Coronary artery (tissue), 2 donors: ENCODE data around the gene CRYGS.
"Not testable (repeated sequence)": the region's sequence is repeated elsewhere in the genome, so short reads cannot be mapped to it uniquely, and the experiment has no call there.

Experiments
- DNase-seq: peaks from one replicate; pipeline ENCODE4 v3.0.0-alpha.2; 2017; ENCODE audit warnings: low spot score
- H3K27ac ChIP-seq, 2 donors: fragments of 200-600 bp; sonication (generic); one replicate each; pipeline ENCODE4 v1.5.1; 2016 to 2019
- H3K4me3 ChIP-seq: fragments of 200-600 bp; sonication (generic); 2 replicates; pipeline ENCODE4 v1.5.1; 2016; ENCODE audit warnings: mild to moderate bottlenecking, moderate library complexity
- TF ChIP-seq, protein P1 (sequence below): fragments of 200-600 bp; sonication (generic); IDR thresholded peaks from one replicate; pipeline ENCODE4 v1.5.1; 2019; ENCODE audit warnings: antibody characterized with exemption

CRYGS gene

DNA sequence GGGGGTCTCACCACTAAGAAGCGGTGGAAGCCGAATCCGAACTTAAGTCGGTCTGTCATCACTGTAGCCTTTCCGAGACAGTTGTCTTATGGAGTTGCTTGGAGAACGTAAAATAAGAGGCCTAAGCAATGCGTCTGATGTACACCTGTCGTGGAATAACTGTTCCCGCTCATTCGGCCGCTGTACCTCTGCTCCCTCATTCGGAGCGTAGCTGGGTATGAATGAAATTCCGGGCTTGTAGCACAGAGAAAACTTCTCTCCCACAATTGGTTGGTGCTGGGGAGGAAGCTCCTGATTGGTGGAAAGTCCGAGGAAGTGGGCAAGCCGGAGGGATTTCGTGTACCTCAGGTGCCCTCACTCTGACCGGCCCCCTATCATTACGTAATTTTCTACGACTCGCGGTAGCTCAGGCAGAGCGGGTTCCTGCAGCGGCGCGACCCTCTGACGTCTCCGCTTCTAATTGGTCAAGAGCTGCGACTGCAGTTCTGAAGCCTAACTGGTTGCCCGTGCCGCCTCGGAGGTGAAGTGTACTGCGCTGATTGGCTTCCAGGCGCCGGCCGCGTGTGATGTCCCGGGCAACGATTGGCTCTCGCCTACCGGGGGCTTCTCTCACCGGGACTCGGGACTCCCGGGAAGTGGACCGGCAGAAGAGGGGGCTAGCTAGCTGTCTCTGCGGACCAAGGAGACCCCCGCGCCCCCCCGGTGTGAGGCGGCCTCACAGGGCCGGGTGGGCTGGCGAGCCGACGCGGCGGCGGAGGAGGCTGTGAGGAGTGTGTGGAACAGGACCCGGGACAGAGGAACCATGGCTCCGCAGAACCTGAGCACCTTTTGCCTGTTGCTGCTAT lies 26.1 kb upstream of the CRYGS start, which contains the start of gene DNAJB11:
DNAJB11 (plus strand) TSS at position 625 of the 845 bp plus-strand sequence; CDS start at position 803, 178 bp downstream.
- TF ChIP-seq, protein P1, sequence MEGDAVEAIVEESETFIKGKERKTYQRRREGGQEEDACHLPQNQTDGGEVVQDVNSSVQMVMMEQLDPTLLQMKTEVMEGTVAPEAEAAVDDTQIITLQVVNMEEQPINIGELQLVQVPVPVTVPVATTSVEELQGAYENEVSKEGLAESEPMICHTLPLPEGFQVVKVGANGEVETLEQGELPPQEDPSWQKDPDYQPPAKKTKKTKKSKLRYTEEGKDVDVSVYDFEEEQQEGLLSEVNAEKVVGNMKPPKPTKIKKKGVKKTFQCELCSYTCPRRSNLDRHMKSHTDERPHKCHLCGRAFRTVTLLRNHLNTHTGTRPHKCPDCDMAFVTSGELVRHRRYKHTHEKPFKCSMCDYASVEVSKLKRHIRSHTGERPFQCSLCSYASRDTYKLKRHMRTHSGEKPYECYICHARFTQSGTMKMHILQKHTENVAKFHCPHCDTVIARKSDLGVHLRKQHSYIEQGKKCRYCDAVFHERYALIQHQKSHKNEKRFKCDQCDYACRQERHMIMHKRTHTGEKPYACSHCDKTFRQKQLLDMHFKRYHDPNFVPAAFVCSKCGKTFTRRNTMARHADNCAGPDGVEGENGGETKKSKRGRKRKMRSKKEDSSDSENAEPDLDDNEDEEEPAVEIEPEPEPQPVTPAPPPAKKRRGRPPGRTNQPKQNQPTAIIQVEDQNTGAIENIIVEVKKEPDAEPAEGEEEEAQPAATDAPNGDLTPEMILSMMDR: no peak
- DNase-seq: peak; percentile 100
- H3K4me3 ChIP-seq: peak within 1 kb of the TSS; percentile 81
- peak within 1 kb of the TSS; percentile 89 for H3K27ac ChIP-seq

DNA sequence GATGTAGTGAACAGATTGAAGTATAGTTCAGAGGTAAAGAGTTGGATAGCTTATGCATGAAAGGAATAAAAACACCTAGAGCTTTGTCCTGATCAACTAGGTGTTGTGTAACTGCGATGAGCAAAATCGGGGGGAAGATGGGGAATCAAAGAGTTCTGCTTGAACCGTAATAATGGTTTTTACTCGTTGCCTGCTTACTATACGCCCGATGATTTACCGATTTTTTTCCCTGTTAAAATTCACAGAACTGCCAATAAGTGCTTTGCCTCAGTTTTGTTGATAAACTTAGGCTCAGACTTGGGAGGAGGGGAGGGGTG lies 25.6 kb upstream of the CRYGS start:
- H3K4me3 ChIP-seq: peak overlapping the region; percentile 69
- TF ChIP-seq, protein P1: no peak
- H3K27ac ChIP-seq: peak overlapping the region; percentile 35 to 44
- no peak for DNase-seq

DNA sequence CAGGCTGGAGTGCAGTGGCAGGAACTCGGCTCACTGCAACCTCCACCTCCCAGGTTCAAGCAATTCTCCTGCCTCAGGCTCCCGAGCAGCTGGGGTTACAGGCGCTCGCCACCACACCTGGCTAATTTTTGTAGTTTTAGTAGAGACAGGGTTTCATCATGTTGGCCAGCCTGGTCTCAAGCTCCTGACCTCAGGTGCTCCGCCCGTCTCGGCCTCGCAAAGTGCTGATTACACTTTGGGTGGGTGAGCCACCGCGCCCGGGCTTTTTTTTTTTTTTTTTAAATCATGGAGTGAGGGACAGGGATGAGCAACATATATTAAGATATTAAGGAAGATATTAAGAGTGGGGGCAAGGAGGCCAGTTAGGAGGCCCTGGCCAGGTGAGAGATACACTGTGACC lies 25.2 kb upstream of the CRYGS start:
- H3K4me3 ChIP-seq, DNase-seq, H3K27ac ChIP-seq: not testable (repeated sequence)

DNA sequence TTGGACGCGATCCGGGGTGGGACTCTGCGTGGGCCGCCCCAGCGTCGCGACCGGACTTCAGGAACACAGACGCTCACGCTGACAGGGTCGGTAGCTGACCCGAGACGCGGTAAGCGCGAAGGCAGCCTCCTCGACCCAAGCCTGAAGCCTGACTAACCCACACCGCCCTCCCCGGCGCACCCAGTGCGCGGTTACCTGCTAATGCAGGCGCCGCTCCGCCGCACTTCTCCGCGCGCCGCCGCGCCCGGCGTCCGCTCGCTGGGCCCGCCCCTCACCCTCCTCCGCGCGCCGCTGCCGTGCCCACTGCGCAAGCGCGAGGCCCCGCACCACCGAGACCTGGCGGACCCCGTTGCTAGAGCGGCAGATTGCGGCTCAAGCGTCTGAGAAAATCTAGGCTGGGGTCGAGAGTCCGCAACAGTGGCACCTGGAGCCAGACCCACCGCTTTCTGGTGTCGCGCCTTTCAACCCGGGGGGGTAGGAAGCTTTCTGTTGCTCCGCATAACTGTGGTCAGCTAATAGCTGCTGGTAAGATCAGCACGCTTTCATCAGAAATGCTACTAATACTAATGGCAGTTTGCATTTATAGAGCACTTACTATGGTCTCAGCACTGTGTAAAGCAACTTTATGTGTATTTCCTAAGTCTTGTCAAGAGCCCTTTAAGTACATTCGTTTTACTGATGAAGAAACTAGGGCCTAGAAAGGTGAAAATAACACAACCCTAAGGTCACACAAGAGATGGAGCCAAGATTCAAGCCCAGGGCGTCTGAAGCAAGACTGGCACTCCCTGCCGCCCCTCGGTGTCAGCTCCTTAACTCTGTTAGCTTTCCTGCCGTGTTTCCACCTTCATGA lies 23.1 kb upstream of the CRYGS start, which contains the start of gene TBCCD1:
TBCCD1 (minus strand) TSS at position 268 of the 850 bp plus-strand sequence. CDS start 3,010 bp downstream, outside the sequence.
- TF ChIP-seq, protein P1: no peak

DNA sequence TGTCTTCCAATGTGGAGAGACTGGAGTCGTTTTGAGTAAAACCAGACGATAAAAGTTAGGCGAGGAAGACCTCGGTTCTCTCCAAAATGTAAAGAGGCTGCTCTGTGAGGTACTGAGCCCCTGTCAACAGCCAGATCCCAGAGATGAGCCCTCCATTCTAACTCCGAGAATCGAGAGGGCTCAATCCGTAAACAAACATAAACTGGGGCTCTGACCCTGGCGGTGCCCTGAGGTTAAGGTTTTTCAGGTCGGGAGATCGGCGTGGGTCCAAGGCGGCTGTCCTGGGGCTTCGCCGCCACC lies 22.5 kb upstream of the CRYGS start:
- no peak for DNase-seq
- TF ChIP-seq, protein P1: no peak

More for the DNA sequence above, 23.1 kb upstream of the CRYGS start, which contains the start of gene TBCCD1:
- peak; percentile 93 for DNase-seq
- Histone ChIP-seq H3K27ac (peak within 1 kb of the TSS; percentile 73 to 91), H3K4me3 (peak within 1 kb of the TSS; percentile 96)

DNA sequence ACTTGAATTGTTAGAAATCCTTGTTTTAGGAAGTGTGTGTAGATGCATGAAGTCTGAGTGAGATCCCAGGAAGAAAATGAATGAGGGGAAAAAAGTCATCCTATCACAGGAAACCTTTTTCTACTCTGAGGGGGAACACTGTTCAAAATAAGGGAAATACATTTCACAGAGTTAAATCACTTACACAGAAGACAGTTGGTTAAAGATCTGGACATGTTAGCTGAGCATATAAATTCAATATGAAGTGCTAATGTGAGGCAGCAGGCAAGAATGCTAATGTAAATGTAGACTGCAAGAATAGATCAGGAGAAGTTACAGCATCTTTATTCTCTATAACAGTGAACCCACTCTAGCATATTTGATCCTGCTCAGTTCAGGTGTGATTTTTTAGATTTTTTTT lies 20.4 kb upstream of the CRYGS start:
- DNase-seq: no peak

More for the DNA sequence above, 22.5 kb upstream of the CRYGS start:
- Histone ChIP-seq H3K4me3 (peak overlapping the region; percentile 96), H3K27ac (peak overlapping the region; percentile 73 to 91)

More for the DNA sequence above, 20.4 kb upstream of the CRYGS start:
- TF ChIP-seq, protein P1: no peak
- Histone ChIP-seq H3K27ac (no peak overlapping the region), H3K4me3 (no peak overlapping the region)
